Motor neuron (in vitro differentiated cells): ENCODE results near the gene TEX12. TPM values are rescaled to one million over a fixed set of nuclear protein-coding genes. Genes with fewer than 3 reads are reported as not detected.
"Not testable (repeated sequence)": the region's sequence is repeated elsewhere in the genome, so short reads cannot be mapped to it uniquely, and the experiment has no call there.

Experiments
- ATAC-seq, 8 experiments: fragments of 200-7000 bp; cut with Tn5 transposase; replicated peaks in 6 of 8; 2 replicates each; pipeline ENCODE4 v1.8.0; 2021; ENCODE audit warnings: mild to moderate bottlenecking in 8 of 8, moderate library complexity in 8 of 8
- H3K27ac ChIP-seq, 2 donors: fragments of 250-450 bp; sonication (Bioruptor Pico); 2 replicates each; pipeline ENCODE4 v1.9.0; 2021; ENCODE audit warnings: antibody characterized with exemption in 2 of 2, mild to moderate bottlenecking in 2 of 2, moderate library complexity in 1 of 2
- H3K4me1 ChIP-seq, 2 donors: fragments of 250-450 bp; sonication (Bioruptor Pico); replicated peaks in 1 of 2; 2 replicates each; pipeline ENCODE4 v1.6.1; 2021; ENCODE audit warnings: antibody characterized with exemption in 2 of 2, mild to moderate bottlenecking in 2 of 2, moderate library complexity in 1 of 2
- H3K4me3 ChIP-seq, 5 donors: fragments of 250-450 bp; sonication (Bioruptor Pico); 2 replicates each; pipeline ENCODE4 v1.9.0; 2021; ENCODE audit warnings: antibody characterized with exemption in 5 of 5, mild to moderate bottlenecking in 5 of 5, moderate library complexity in 4 of 5
- WGBS, 10 experiments: fragments of 450-650 bp; shearing (Covaris generic); methylation state at CpG; one replicate each; pipeline ENCODE4 v1.0.0; 2022; 5-methylcytosine and 5-hydroxymethylcytosine counted together
- in situ Hi-C, 9 experiments: fragments of 400-800 bp; cut with MboI; loops; one replicate each; pipeline ENCODE4 v1.15.0; 2021; ENCODE audit warnings: low sequenced_read_pairs in 9 of 9, low pct_unique_long_range_greater_than_20kb in 2 of 9; ENCODE audit not compliant: unreplicated experiment in 9 of 9
- total RNA-seq, 8 experiments: library from RNA; unstranded; fragments of 300-600 nt; gene quantifications; 2 replicates each; pipeline versions ENCODE4 v1.2.3 to v1.2.4, GENCODE V29; 2022

Gene TEX12
- total RNA-seq, 8 experiments from 2014 or later: 0.17 to 1.1 (median 0.41) TPM; not detected in 4

DNA sequence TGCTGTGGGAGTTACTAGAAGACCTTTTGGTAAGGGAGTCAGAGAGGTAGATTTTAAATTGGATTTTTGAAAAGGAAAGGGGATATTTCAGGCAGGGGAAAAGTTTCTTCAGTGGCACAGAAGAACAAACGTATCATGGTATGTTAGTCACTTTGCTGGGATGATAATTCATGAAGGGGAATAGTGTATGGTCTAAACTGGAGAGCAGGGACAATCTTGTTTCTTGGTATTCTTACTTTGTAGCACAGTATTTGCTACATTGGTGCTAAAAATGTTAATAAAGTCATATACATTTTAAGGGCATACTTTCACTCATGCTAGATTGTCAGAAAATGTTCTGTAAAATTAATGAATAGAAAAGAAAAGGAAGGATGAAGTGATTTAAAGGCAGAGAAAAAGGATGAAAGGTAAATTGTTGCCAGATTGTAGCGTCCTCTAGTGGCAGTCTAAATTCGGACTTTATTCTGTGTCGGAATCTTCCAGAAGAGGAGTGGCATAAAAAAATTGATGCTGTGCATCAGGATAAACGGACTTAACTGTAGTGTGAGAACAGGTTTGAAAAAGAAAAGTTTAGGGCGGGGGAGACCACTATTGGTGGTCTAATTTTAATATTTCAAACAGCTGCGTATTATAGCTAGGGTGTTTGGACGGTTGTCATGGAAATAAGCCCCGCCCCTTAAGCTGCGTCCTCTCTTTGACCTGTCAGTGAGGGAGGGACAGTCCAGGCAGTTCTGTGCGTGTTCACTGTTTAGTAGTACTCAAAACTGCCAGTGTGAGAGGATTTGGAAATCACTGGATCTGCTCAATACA is 7.8 kb downstream of the TEX12 start, which contains the start of gene BCO2:
BCO2 (plus strand) TSS at position 724 of the 810 bp plus-strand sequence. CDS start 90 bp downstream, outside the sequence.
- Histone ChIP-seq H3K4me3 (peak within 1 kb of the TSS; percentile 39 to 53 (median 46)), H3K4me1 (peaks cover 6 to 30% of the 10 kb centered on the region in 2 donors), H3K27ac (peak within 1 kb of the TSS; percentile 40 to 49)
- in situ Hi-C loops: no loop called here
- 0 to 8% (median 4%) methylated on average over 3 to 11 of the region's 11 CpGs for WGBS, 10 experiments
- ATAC-seq: peak; percentile 93 to 99 (median 98)

DNA sequence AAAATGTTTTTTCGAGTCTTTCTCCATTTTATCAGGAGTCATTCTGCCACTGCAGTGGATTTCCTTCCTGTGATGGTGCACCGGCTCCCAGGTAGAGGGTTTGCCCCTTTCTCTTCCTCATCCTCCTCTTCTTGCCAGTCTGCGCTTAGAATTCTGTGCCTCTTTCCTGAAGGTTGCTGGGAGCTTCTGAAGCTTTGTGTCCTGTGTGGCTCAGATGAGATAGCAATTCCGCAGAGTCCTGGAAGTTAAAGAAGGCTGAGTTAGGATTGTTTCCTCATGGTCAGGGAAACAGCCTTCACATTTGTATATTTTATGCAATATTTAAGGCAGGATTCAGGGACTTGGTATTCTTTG is 8.4 kb downstream of the TEX12 start:
- H3K4me1 ChIP-seq: peaks cover 6 to 30% of the 10 kb centered on the region in 2 donors
- in situ Hi-C loops: no loop called here
- H3K27ac ChIP-seq: peak overlapping the region; percentile 16 to 40
- peak overlapping the region; percentile 39 to 53 (median 46) for H3K4me3 ChIP-seq
- 0 to 33% (median 0%) methylated on average over 1 to 2 of the region's 4 CpGs; no CpG with 5 or more reads in 2 of the 10 experiments for WGBS, 10 experiments
- ATAC-seq: peak; percentile 45 to 86 (median 82)

DNA sequence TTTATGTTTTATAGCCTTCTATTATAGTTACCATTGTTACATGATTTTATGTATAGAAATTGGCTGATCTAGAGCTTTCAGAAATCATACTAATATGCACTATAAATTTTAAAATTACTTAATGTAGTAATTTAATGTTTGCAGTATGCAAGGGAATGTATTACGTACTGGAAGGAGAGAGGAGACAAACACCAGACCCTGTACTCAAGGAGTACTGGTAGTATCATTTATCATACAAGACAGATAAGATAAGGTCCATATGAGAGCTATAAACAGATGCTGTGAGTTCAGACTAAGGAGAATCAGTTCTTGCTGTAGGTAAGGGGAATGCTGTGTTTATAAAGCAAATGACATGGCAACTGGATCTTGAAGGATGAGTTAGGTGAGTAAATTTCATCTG is 8.9 kb downstream of the TEX12 start:
- peak in 2 of 8 experiments; percentile 6 to 31 for ATAC-seq

DNA sequence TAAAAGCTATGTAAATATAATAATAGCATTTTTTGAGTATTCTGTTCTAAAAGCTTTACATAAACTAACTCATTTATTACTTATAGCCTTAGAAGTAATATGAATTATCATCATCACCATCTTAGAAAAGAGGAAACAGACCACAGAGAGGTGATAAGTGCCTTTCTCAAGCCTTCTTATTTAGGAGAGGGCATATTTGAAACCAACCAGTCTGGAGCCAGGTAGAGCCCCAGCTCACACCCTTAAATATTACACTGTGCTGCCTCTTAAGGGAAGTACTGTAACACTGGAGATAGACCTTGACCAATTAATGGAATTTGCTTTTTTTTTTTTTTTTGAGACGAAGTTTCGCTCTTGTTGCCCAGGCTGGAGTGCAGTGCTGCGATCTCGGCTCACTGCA is 10.4 kb downstream of the TEX12 start:
- Histone ChIP-seq H3K4me3 (no peak overlapping the region), H3K4me1 (peaks cover 6 to 30% of the 10 kb centered on the region in 2 donors), H3K27ac (no peak overlapping the region)
- no peak for ATAC-seq
- WGBS, 10 experiments: 60 to 100% (median 90%) methylated on average over 1 to 4 of the region's 4 CpGs; no CpG with 5 or more reads in 4 of the 10 experiments
- in situ Hi-C loops: no loop called here

More for the DNA sequence above, 8.9 kb downstream of the TEX12 start:
- WGBS, 10 experiments: 0 to 100% (median 40%) methylated on average over 1 of the region's 1 CpG; no CpG with 5 or more reads in 3 of the 10 experiments
- Histone ChIP-seq H3K27ac (peak overlapping the region; percentile 16 to 40), H3K4me1 (peaks cover 6 to 30% of the 10 kb centered on the region in 2 donors), H3K4me3 (peak overlapping the region; percentile 39 to 53 (median 46))
- in situ Hi-C loops: no loop called here

DNA sequence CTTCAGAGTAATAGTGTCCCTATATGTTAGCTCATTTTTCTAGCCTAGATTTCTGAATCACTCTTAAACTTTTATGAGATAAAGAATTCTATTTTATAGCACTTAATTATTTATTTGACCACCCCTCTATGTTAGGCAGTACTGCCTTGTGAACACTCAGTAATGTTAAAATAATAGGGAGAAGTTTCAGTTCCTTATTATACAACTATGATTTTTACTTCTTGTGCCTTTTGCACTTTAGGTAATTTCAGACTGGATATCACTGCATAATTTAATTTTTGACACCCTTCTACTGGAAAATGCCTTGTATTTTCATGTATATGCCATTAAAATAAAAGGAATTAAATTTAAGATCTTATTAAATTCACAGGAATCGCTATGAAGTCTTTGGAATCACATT is 11.3 kb downstream of the TEX12 start:
- no peak for ATAC-seq
- Histone ChIP-seq H3K4me3 (no peak overlapping the region), H3K4me1 (peaks cover 6 to 30% of the 10 kb centered on the region in 2 donors), H3K27ac (no peak overlapping the region)
- in situ Hi-C loops: no loop called here
- 50 to 100% (median 90%) methylated on average over 1 of the region's 1 CpG; no CpG with 5 or more reads in 3 of the 10 experiments for WGBS, 10 experiments

DNA sequence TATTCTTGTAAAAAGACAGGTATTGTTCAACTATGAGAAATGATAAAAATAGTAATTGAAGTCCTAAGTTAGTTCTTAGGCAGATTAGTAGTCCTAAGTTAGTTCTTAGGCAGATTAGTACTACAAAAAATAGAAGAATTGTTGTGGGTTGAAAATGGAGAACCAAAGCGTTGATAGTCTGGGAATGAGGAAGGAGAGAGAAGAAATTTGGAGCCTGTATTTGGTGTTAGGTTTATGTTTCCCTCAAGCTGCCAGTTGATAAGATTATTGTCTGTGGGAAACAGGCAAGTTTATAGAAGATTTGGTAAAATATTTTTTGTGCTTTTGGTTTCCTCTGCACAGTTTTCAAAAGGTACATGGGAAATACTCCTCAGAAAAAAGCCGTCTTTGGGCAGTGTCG is 11.8 kb downstream of the TEX12 start:
- Histone ChIP-seq H3K4me1 (peaks cover 6 to 30% of the 10 kb centered on the region in 2 donors), H3K4me3 (no peak overlapping the region), H3K27ac (no peak overlapping the region)
- in situ Hi-C loops: no loop called here
- ATAC-seq: no peak
- 38 to 100% (median 93%) methylated on average over 1 to 3 of the region's 3 CpGs; no CpG with 5 or more reads in 3 of the 10 experiments for WGBS, 10 experiments

DNA sequence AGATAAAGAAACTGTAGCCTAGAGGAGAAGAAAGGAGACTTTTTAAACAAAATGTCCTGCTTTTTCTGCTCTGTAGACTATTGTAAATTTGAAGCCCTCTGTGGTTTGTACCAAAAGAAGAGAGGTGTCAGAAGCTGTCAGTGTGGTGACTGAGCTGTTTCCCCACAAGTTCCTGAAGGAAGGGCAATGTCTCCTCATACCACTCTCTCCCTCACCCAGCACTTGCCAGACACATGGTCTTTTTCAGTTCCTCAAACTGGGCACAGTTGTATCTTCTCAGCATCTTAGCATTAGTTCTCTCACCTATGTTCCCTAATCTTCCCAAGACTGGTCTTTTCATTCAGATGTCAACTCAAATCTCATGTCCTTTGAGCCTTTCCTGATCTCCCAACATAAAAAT is 12.4 kb downstream of the TEX12 start:
- in situ Hi-C loops: no loop called here
- no peak for ATAC-seq
- Histone ChIP-seq H3K4me3 (no peak overlapping the region), H3K27ac (no peak overlapping the region), H3K4me1 (peaks cover 6 to 28% of the 10 kb centered on the region in 2 donors)

DNA sequence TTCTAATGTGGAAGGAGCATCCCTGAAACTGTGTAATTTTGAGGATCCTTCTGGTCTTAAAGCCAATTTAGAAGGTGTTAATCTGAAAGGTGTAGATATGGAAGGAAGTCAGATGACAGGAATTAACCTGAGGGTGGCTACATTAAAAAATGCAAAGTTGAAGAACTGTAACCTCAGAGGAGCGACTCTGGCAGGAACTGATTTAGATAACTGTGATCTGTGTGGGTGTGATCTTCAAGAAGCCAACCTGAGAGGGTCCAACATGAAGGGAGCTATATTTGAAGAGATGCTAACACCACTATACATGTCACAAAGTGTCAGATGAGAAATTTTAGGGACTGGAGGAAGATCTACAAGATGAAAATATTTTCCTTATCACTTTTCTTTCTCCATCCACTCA is 15.7 kb downstream of the TEX12 start:
- 40 to 100% (median 82%) methylated on average over 1 of the region's 1 CpG; no CpG with 5 or more reads in 4 of the 10 experiments for WGBS, 10 experiments
- in situ Hi-C loops: no loop called here
- no peak overlapping the region for H3K4me3 ChIP-seq
- H3K4me1 ChIP-seq: peaks cover 0 to 11% of the 10 kb centered on the region in 2 donors
- no peak overlapping the region for H3K27ac ChIP-seq
- ATAC-seq: no peak

DNA sequence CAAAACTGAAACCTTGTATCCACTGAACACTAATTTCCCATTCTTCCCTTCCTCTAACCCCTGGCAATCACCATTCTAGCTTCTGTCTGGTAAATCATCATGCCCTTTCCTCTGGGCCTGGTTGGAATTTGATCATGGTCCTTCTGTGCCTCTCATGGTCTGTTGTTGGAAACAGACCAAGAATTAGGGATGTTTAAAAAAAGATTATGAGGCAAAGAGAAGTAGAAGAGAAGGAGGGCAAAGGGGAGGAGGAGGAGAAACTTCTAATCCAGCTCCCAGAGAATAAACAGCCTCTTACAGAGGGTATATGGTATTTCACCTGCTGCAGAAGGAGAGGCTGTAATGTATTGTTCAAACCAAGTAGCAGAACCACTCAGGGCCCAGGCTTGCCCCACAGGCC is 18.7 kb downstream of the TEX12 start:
- Histone ChIP-seq H3K4me1 (no peaks in the 10 kb centered on the region), H3K27ac (no peak overlapping the region), H3K4me3 (no peak overlapping the region)
- peak in 1 of 8 experiments; percentile 31 for ATAC-seq
- in situ Hi-C loops: no loop called here

DNA sequence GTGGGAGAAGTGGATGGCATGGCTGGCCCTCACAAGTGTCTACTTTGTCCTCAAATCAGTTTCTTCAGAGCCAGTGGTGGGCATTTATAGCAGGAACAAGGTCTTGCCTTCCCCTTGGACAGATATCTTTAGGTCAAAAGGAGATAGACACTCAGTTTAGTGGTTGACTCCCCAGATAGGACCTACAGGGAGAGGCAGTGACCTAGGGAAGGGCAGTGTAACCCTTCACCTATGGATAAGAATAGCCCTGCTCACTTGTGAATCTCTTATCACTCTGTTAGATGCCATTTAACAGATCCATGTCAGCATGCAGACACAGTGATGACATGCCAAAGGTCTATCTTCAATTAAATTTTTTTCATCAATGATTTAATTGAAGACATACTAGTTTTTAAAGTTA is 19.1 kb downstream of the TEX12 start:
- in situ Hi-C loops: no loop called here

DNA sequence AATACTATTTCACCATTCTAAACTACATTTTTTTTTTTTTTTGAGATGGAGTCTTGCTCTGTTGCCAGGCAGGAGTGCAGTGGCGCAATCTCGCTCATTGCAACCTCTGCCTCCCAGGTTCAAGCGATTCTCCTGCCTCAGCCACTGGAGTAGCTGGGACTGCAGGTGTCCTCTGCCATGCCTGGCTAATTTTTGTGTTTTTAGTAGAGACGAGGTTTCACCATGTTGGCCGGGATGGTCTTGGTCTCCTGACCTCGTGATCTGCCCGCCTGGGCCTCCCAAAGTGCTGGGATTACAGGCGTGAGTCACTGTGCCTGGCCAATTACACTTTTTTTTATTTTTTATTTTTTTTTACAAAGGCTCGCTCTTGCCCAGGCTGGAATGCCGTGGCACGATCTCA is 27.9 kb downstream of the TEX12 start:
- peak in 1 of 8 experiments; percentile 78 for ATAC-seq
- H3K27ac ChIP-seq, H3K4me3 ChIP-seq, in situ Hi-C loops, H3K4me1 ChIP-seq: not testable (repeated sequence)
- 10 to 100% (median 85%) methylated on average over 1 to 9 of the region's 11 CpGs; no CpG with 5 or more reads in 1 of the 10 experiments for WGBS, 10 experiments

More for the DNA sequence above, 19.1 kb downstream of the TEX12 start:
- no peak for ATAC-seq
- no peak overlapping the region for H3K4me3 ChIP-seq
- no peaks in the 10 kb centered on the region for H3K4me1 ChIP-seq
- H3K27ac ChIP-seq: no peak overlapping the region

DNA sequence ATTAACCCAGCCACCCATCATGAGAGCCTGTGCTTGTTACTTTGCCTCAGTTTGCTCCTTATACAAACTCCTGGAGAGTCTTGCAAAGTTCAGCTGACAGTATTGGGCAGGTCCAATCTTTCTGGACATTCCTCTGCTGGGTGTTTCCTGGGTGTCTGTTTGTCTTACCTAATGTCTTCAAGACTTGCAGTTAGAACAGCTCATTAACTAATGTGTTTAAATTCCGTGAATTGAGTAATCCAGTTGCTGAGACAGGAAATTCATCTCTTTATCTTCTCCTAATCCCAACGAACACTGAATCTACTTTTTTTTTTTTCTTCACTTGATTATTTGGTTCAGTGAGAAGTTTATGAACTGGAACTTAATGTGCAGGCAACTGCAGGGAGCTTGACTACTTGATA is 28.8 kb downstream of the TEX12 start:
- no peak overlapping the region for H3K27ac ChIP-seq
- in situ Hi-C loops: no loop called here
- WGBS, 10 experiments: 0 to 81% (median 40%) methylated on average over 1 to 2 of the region's 2 CpGs; no CpG with 5 or more reads in 1 of the 10 experiments
- no peaks in the 10 kb centered on the region for H3K4me1 ChIP-seq
- H3K4me3 ChIP-seq: no peak overlapping the region
- ATAC-seq: peak in 3 of 8 experiments; percentile 88 to 99 (median 91)

DNA sequence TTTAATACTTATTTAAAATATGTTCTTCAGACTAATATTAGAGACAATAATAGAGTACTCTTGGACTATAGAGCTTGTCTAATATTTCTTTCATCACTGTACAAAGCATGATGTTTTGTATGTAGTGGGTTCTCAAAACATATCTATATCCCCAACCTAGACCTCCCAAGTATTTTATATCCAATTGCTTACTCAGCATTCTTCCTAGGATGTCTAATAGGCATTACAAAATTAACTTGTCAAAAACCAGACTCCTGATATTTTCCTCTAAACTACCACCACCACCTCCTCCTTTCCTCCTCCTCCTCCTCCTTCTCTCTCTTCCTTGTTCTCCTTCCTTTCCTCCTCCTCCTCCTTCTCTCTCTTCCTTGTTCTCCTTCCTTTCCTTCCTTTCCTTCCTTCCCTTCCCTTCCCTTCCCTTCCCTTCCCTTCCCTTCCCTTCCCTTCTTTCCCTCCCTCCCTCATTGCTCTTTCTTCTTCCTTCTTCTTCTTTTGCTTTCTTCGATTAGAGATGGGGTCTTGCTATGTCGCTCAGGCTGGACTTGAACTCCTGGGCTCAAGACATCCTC is 29.4 kb downstream of the TEX12 start:
- Histone ChIP-seq H3K4me3 (no peak overlapping the region), H3K4me1 (no peaks in the 10 kb centered on the region), H3K27ac (no peak overlapping the region)
- ATAC-seq: no peak
- in situ Hi-C loops: no loop called here
- 80 to 100% methylated on average over 1 of the region's 2 CpGs; no CpG with 5 or more reads in 8 of the 10 experiments for WGBS, 10 experiments
